HepG2 (cell line): ENCODE results near the gene ABTB2. TPM values are rescaled to one million over a fixed set of nuclear protein-coding genes. Genes with fewer than 3 reads are reported as not detected.

Source experiments
- ATAC-seq: fragments of 200-7000 bp; cut with Tn5 transposase; 3 replicates; pipeline ENCODE4 v1.9.1; 2020; ENCODE audit warnings: mild to moderate bottlenecking, moderate library complexity
- BruUV-seq: library from RNA; stranded (reverse); fragments of 400-500 nt; replicated peaks from 2 replicates; lab custom pipeline; 2021; lab: Mats Ljungman, UMichigan
- CTCF ChIA-PET: fragments of 300-600 bp; formaldehyde crosslinking; extraction: SDS; loops from one replicate; lab custom pipeline; 2021; ENCODE audit warnings: low total read pairs, inconsistent platforms, low intra/inter-chr PET ratio; lab: Yijun Ruan, JAX
- POLR2A ChIA-PET: fragments of 350-600 bp; sonication (Branson Sonifier 250); formaldehyde crosslinking; loops from one replicate; lab custom pipeline; 2020; ENCODE audit warnings: antibody characterized with exemption, inconsistent platforms; lab: Yijun Ruan, JAX
- DNase-seq: peaks from one replicate; pipeline ENCODE4 v3.0.0-alpha.2; 2015; ENCODE audit warnings: low spot score
- FAIRE-seq: peaks from 3 replicates; lab custom pipeline; 2011; peaks lifted over from hg19 to GRCh38; lab: Jason Lieb, UNC
- H2AFZ ChIP-seq: one replicate; pipeline ENCODE4 v1.6.1; 2011; ENCODE audit warnings: low read length, inconsistent platforms
- H3K27ac ChIP-seq: fragments of 300-600 bp; 3 replicates; pipeline ENCODE4 v1.8.0; 2011; ENCODE audit warnings: mixed run types, mild to moderate bottlenecking, mixed read lengths, low read length, inconsistent platforms; ENCODE audit not compliant: insufficient read depth; ENCODE audit errors: extremely low read length
- H3K27me3 ChIP-seq, 2 experiments: fragments of 200-600 bp in 1 of 2; 2 replicates in 1 of 2; 3 replicates in 1 of 2; pipeline versions ENCODE4 v1.6.0 to v1.8.0; 2011; ENCODE audit warnings: low read length in 2 of 2, mild to moderate bottlenecking in 2 of 2, moderate library complexity in 2 of 2, inconsistent platforms in 1 of 2; ENCODE audit not compliant: insufficient read depth in 2 of 2, control insufficient read depth in 1 of 2
- H3K36me3 ChIP-seq, 2 experiments: fragments of 200-600 bp in 1 of 2; replicated peaks in 1 of 2; 2 replicates in 1 of 2; 3 replicates in 1 of 2; pipeline versions ENCODE4 v1.5.1 to v1.8.0; 2011; ENCODE audit warnings: low read length in 2 of 2, inconsistent platforms in 1 of 2; ENCODE audit not compliant: insufficient read depth in 2 of 2, control insufficient read depth in 1 of 2
- H3K4me1 ChIP-seq: 2 replicates; pipeline ENCODE4 v1.5.1; 2012; ENCODE audit warnings: low read length, inconsistent platforms; ENCODE audit not compliant: insufficient read depth
- H3K4me2 ChIP-seq: 2 replicates; pipeline ENCODE4 v1.6.0; 2011; ENCODE audit warnings: low read depth, low read length, inconsistent platforms
- H3K4me3 ChIP-seq, 3 experiments: fragments of 200-600 bp in 1 of 3; sonication (generic), shearing (Covaris generic) in 1 of 3; replicated peaks in 1 of 3; 2 replicates each; pipeline ENCODE4 v1.5.1; 2011 to 2016; ENCODE audit warnings: low read length in 3 of 3, inconsistent platforms in 2 of 3, low read depth in 2 of 3, mild to moderate bottlenecking in 2 of 3, control low read depth in 1 of 3, mixed read lengths in 1 of 3; ENCODE audit not compliant: insufficient read depth in 1 of 3
- H3K79me2 ChIP-seq: one replicate; pipeline ENCODE4 v1.6.1; 2011; ENCODE audit warnings: low read length, inconsistent platforms; ENCODE audit not compliant: insufficient read depth
- H3K9ac ChIP-seq: 2 replicates; pipeline ENCODE4 v1.6.0; 2011; ENCODE audit warnings: mild to moderate bottlenecking, low read depth, low read length, inconsistent platforms; ENCODE audit not compliant: insufficient read depth
- H3K9me3 ChIP-seq: 2 replicates; pipeline ENCODE4 v1.5.1; 2012; ENCODE audit warnings: mild to moderate bottlenecking, low read length
- H4K20me1 ChIP-seq: 2 replicates; pipeline ENCODE4 v1.6.0; 2011; ENCODE audit warnings: inconsistent platforms, mild to moderate bottlenecking, low read length, moderate library complexity; ENCODE audit not compliant: insufficient read depth
- DZIP1 ChIP-seq: sonication (generic); formaldehyde crosslinking; IDR thresholded peaks from 2 replicates; pipeline ENCODE4 v1.5.0; 2020; ENCODE audit warnings: mild to moderate bottlenecking, missing genetic modification reagents
- EED ChIP-seq: sonication (generic); formaldehyde crosslinking; IDR thresholded peaks from 2 replicates; pipeline ENCODE4 v1.5.0; 2020; ENCODE audit warnings: mild to moderate bottlenecking, missing genetic modification reagents
- GPN1 ChIP-seq: sonication (generic); formaldehyde crosslinking; IDR thresholded peaks from 2 replicates; pipeline ENCODE4 v1.5.1; 2020; ENCODE audit warnings: missing genetic modification reagents, borderline replicate concordance
- KAT8 ChIP-seq: IDR thresholded peaks from 2 replicates; pipeline ENCODE4 v1.6.1; 2016; ENCODE audit warnings: missing genetic modification reagents, missing compliant biosample characterization
- KLF13 ChIP-seq: sonication (generic); formaldehyde crosslinking; IDR thresholded peaks from 2 replicates; pipeline ENCODE4 v1.4.0; 2020; ENCODE audit warnings: mild to moderate bottlenecking, missing genetic modification reagents
- KLF6 ChIP-seq: IDR thresholded peaks from 2 replicates; pipeline ENCODE4 v1.8.0; 2016; ENCODE audit warnings: missing biosample characterization, missing genetic modification reagents
- MLX ChIP-seq: IDR thresholded peaks from 2 replicates; pipeline ENCODE4 v1.6.1; 2016
- RFX1 ChIP-seq: fragments of 450-650 bp; IDR thresholded peaks from 2 replicates; pipeline ENCODE4 v1.6.1; 2017
- ZBTB2 ChIP-seq: sonication (generic); formaldehyde crosslinking; IDR thresholded peaks from 2 replicates; pipeline ENCODE4 v1.8.0; 2022; ENCODE audit warnings: low read depth, missing genetic modification reagents
- ZFP62 ChIP-seq: sonication (generic); formaldehyde crosslinking; IDR thresholded peaks from 2 replicates; pipeline ENCODE4 v1.4.0; 2020; ENCODE audit warnings: missing genetic modification reagents
- ZMYM3 ChIP-seq: sonication (generic); formaldehyde crosslinking; IDR thresholded peaks from 2 replicates; pipeline ENCODE4 v1.5.1; 2020; ENCODE audit warnings: mild to moderate bottlenecking, missing genetic modification reagents
- ZNF564 ChIP-seq: sonication (generic); formaldehyde crosslinking; IDR thresholded peaks from 2 replicates; pipeline ENCODE4 v1.8.1; 2023; ENCODE audit warnings: mild to moderate bottlenecking, missing genetic modification reagents
- ZNF639 ChIP-seq: conservative IDR thresholded peaks from 2 replicates; pipeline ENCODE4 v1.6.1; 2018; ENCODE audit warnings: missing genetic modification reagents
- ZXDC ChIP-seq: sonication (generic); formaldehyde crosslinking; IDR thresholded peaks from 2 replicates; pipeline ENCODE4 v1.5.0; 2020; ENCODE audit warnings: mild to moderate bottlenecking, missing genetic modification reagents
- WGBS: methylation state at CpG from one replicate; pipeline ENCODE4 v1.1.6; 2017; ENCODE audit warnings: low lambda C conversion rate; 5-methylcytosine and 5-hydroxymethylcytosine counted together
- in situ Hi-C: cut with HindIII; loops from 2 replicates; pipeline ENCODE4 v1.10.0; 2017; ENCODE audit warnings: low pct_unique_long_range_greater_than_20kb; ENCODE audit not compliant: extremely low pct_ligation_motif_present
- intact Hi-C: fragments of 100-400 bp; cut with micrococcal nuclease; formaldehyde crosslinking; loops from one replicate; pipeline ENCODE4 v1.10.0; 2022; ENCODE audit not compliant: unreplicated experiment
- polyA plus RNA-seq, 8 experiments: library from polyadenylated mRNA; depleted of rRNA in 3 of 8; stranded (reverse) in 7 of 8; unstranded in 1 of 8; fragments of >200 nt; fragmentation: Illumina TruSeq in 4 of 8; extraction: Trizol in 4 of 8; gene quantifications; 2 replicates each; pipeline versions ENCODE4 v1.2.1 to v1.2.3, GENCODE V29; 2011 to 2016; ENCODE audit warnings: low read depth in 4 of 8, missing spikeins in 1 of 8, mixed read lengths in 1 of 8; ENCODE audit not compliant: insufficient read depth in 1 of 8
- total RNA-seq, 5 experiments: library from RNA; depleted of rRNA; stranded (reverse); fragments of >200 nt; fragmentation: Illumina TruSeq; extraction: Trizol; gene quantifications; 2 replicates each; pipeline ENCODE4 v1.2.3, GENCODE V29; 2016; ENCODE audit warnings: low read depth in 1 of 5

ABTB2 gene
- total and polyA plus RNA-seq, 2 of the 13 experiments (the other 11 are each of a cell fraction or from before 2014, with no cell fraction given), result 5.1 to 15.4 TPM

- Histone ChIP-seq H3K27me3 (no peaks in the 10 kb centered on the region), H3K9me3 (no peaks in the 10 kb centered on the region), H3K79me2 (peaks cover 95% of the 10 kb centered on the region), H3K36me3 (no peaks in the 10 kb centered on the region), H2AFZ (no peak overlapping the region), H4K20me1 (no peaks in the 10 kb centered on the region; the same call in 1 of the 2 replicates), H3K4me1 (peaks cover 99% of the 10 kb centered on the region), H3K9ac (peak overlapping the region; percentile 27), H3K27ac (peak overlapping the region; percentile 66), H3K4me3 (peak overlapping the region in 1 of 3 experiments; percentile 38; a peak in 2 of 6 replicates), H3K4me2 (peak overlapping the region; percentile 73)
- in situ Hi-C loops, result no loop called here
- WGBS, result 48% methylated on average over 8 of the region's 8 CpGs
- FAIRE-seq (peak; percentile 58), DNase-seq (peak; percentile 95), ATAC-seq (peak; percentile 88)
- ChIA-PET CTCF (interaction anchor here (2.3 kb wide), 1 partner anchor 14 kb away, joined by 9 read pairs; no protein-coding TSS in a partner anchor), POLR2A (interaction anchor here (0.9 to 5.4 kb wide), 9 partner anchors 11 to 294 kb away, joined by 3 to 81 read pairs (median 4); partner anchors contain the start of genes ABTB2 and CAPRIN1)
- intact Hi-C loops, result no loop called here
- no TSS peak for BruUV-seq
- TF ChIP-seq ZXDC, result no peak
- peak; percentile 63 for TF ChIP-seq KAT8 (CRISPR knock-in tag)
- no peak for TF ChIP-seq RFX1
- TF ChIP-seq DZIP1, result no peak
- 0 out of 2 replicates have a peak, but pooled peaks have one; percentile 51 for TF ChIP-seq KLF6 (CRISPR knock-in tag)
- TF ChIP-seq ZNF639, result no peak
- TF ChIP-seq EED (CRISPR knock-in tag), result no peak
- TF ChIP-seq ZMYM3 (CRISPR knock-in tag), result peak; percentile 63; the same call in 1 of the 2 replicates
- 0 out of 2 replicates have a peak, but pooled peaks have one; percentile 59 for TF ChIP-seq ZBTB2 (CRISPR knock-in tag)
- peak; percentile 72; the same call in 1 of the 2 replicates for TF ChIP-seq ZNF564 (CRISPR knock-in tag)
- no peak for TF ChIP-seq GPN1 (CRISPR knock-in tag)
- TF ChIP-seq MLX, result peak; percentile 49; the same call in 1 of the 2 replicates
- TF ChIP-seq KLF13 (CRISPR knock-in tag), result no peak
- TF ChIP-seq ZFP62 (CRISPR knock-in tag), result no peak
Measured at GRCh38 chr11:34344768-34345539, 12.9 kb downstream of the ABTB2 start.
